Sigmoid colon (tissue), 7 donors: Measurements from ENCODE around the gene CYB5R4. TPM values are rescaled to one million over a fixed set of nuclear protein-coding genes. Genes with fewer than 3 reads are reported as not detected.
A peak's percentile ranks its signal among the peaks of the same experiment; 100 is the strongest.

Experiments
- DNase-seq: peaks from one replicate; pipeline ENCODE4 v3.0.0-alpha.2; 2019
- H3K27ac ChIP-seq, 4 donors: fragments of 200-600 bp; sonication (generic); one replicate each; pipeline ENCODE4 v1.5.1; 2016 to 2019; ENCODE audit warnings: mild to moderate bottlenecking in 1 of 4
- H3K27me3 ChIP-seq, 3 donors: fragments of 200-600 bp; sonication (generic); one replicate each; pipeline ENCODE4 v1.5.1; 2019; ENCODE audit warnings: mild to moderate bottlenecking in 1 of 3
- H3K36me3 ChIP-seq, 4 donors: fragments of 200-600 bp; sonication (generic); one replicate each; pipeline ENCODE4 v1.5.1; 2016 to 2019
- H3K4me1 ChIP-seq, 4 donors: fragments of 200-600 bp; sonication (generic); one replicate each; pipeline ENCODE4 v1.5.1; 2017 to 2019
- H3K4me3 ChIP-seq, 4 donors: fragments of 200-600 bp; sonication (generic); one replicate each; pipeline ENCODE4 v1.5.1; 2017 to 2019; ENCODE audit warnings: mild to moderate bottlenecking in 2 of 4, moderate library complexity in 1 of 4
- H3K9me3 ChIP-seq, 4 donors: fragments of 200-600 bp in 3 of 4; sonication (generic) in 3 of 4; one replicate each; pipeline versions ENCODE4 v1.5.1 to v1.6.1; 2013 to 2019
- CTCF ChIP-seq, 4 experiments: fragments of 450-650 bp in 3 of 4; fragments of 200-600 bp in 1 of 4; IDR thresholded peaks; one replicate each; pipeline ENCODE4 v1.5.1; 2016 to 2019; ENCODE audit warnings: antibody characterized with exemption in 4 of 4, mild to moderate bottlenecking in 3 of 4, moderate library complexity in 2 of 4
- EP300 ChIP-seq, 4 donors: sonication (generic); formaldehyde crosslinking; IDR thresholded peaks; one replicate each; pipeline ENCODE4 v1.6.1; 2017; ENCODE audit warnings: antibody characterized with exemption in 4 of 4
- POLR2A ChIP-seq, 2 donors: fragments of 450-650 bp; IDR thresholded peaks; one replicate each; pipeline ENCODE4 v1.6.1; 2016; ENCODE audit warnings: antibody characterized with exemption in 2 of 2, mild to moderate bottlenecking in 2 of 2, moderate library complexity in 2 of 2
- POLR2AphosphoS5 ChIP-seq, 4 donors: sonication (generic); formaldehyde crosslinking; IDR thresholded peaks; one replicate each; pipeline ENCODE4 v1.6.1; 2017; ENCODE audit warnings: antibody characterized with exemption in 4 of 4
- WGBS, 2 donors: extraction: QIAGEN DNeasy Blood & Tissue Kit; methylation state at CpG; one replicate each; pipeline ENCODE4 v1.1.7; 2013; 5-methylcytosine and 5-hydroxymethylcytosine counted together
- intact Hi-C: fragments of 100-400 bp; cut with DNase I; formaldehyde crosslinking; loops from one replicate; pipeline ENCODE4 v1.15.1; 2023
- polyA plus RNA-seq, 3 donors: library from polyadenylated mRNA; stranded (reverse); fragments of 200-250 nt; gene quantifications; one replicate each; pipeline ENCODE4 v1.2.3, GENCODE V29; 2013
- total RNA-seq, 4 donors: library from RNA; depleted of rRNA; stranded (reverse); fragments of >200 nt; gene quantifications; one replicate each; pipeline ENCODE4 v1.1.0, GENCODE V29; 2016
- donor health status: healthy with polysubstance abuse.
- donor health status: Bipolar disorder and iron deficiency.
- donor health status: healthy.

Gene CYB5R4
- total and polyA plus RNA-seq, 7 donors, result 9.7 to 35.6 (median 14.3) TPM

- TF ChIP-seq CTCF (IDR thresholded peaks at IDR 0.05), result no peak
- TF ChIP-seq POLR2AphosphoS5 (IDR thresholded peaks at IDR 0.05), result no peak
- no peak for TF ChIP-seq EP300 (IDR thresholded peaks at IDR 0.05)
- TF ChIP-seq POLR2A (IDR thresholded peaks at IDR 0.05), result no peak
- Histone ChIP-seq H3K27me3 (peaks cover 0 to 10% (median 0%) of the 10 kb centered on the region in 3 donors), H3K36me3 (no peaks in the 10 kb centered on the region), H3K27ac (peak within 1 kb of the TSS in 2 of 4 donors; percentile 26 to 37), H3K9me3 (no peaks in the 10 kb centered on the region), H3K4me3 (peak within 1 kb of the TSS; percentile 34 to 64 (median 54)), H3K4me1 (peaks cover 0 to 21% (median 11%) of the 10 kb centered on the region in 4 donors)
- DNase-seq, result no peak
- intact Hi-C loops, result no loop called here
- 2% methylated on average over 81 of the region's 81 CpGs for WGBS, 2 donors
Observed at GRCh38 chr6:83853178-83854000, 6.1 kb upstream of the CYB5R4 start, which contains the start of gene RIPPLY2. Gene RIPPLY2 (plus strand): TSS chr6:83853360. CDS start chr6:83853417, 57 bp downstream.

- no peak for DNase-seq
- no peak for TF ChIP-seq POLR2AphosphoS5 (IDR thresholded peaks at IDR 0.05)
- TF ChIP-seq EP300 (IDR thresholded peaks at IDR 0.05), result no peak
- TF ChIP-seq CTCF (IDR thresholded peaks at IDR 0.05), result no peak
- no peak for TF ChIP-seq POLR2A (IDR thresholded peaks at IDR 0.05)
- no peaks in the 10 kb centered on the region for H3K9me3 ChIP-seq
- H3K27ac ChIP-seq, result peak overlapping the region in 2 of 4 donors; percentile 26 to 37
- H3K4me3 ChIP-seq, result peak overlapping the region; percentile 34 to 64 (median 54)
- H3K27me3 ChIP-seq, result peaks cover 0 to 10% (median 0%) of the 10 kb centered on the region in 3 donors
- no peaks in the 10 kb centered on the region for H3K36me3 ChIP-seq
- H3K4me1 ChIP-seq, result peaks cover 0 to 26% (median 16%) of the 10 kb centered on the region in 4 donors
- 13 to 15% methylated on average over 18 of the region's 18 CpGs for WGBS, 2 donors
- intact Hi-C loops, result no loop called here
Observed at GRCh38 chr6:83854001-83854501, 5.4 kb upstream of the CYB5R4 start.

- intact Hi-C loops, result loop anchor here (5.0 kb wide), 1 partner anchor 373 kb away; the partner anchor contains the start of gene CEP162
- Histone ChIP-seq H3K36me3 (no peaks in the 10 kb centered on the region), H3K27me3 (peaks cover 0 to 10% (median 0%) of the 10 kb centered on the region in 3 donors), H3K9me3 (no peaks in the 10 kb centered on the region), H3K27ac (no peak overlapping the region), H3K4me3 (no peak overlapping the region), H3K4me1 (peaks cover 0 to 27% (median 18%) of the 10 kb centered on the region in 4 donors)
- 47 to 57% methylated on average over 5 of the region's 5 CpGs for WGBS, 2 donors
- TF ChIP-seq CTCF (IDR thresholded peaks at IDR 0.05) (no peak), EP300 (IDR thresholded peaks at IDR 0.05) (no peak), POLR2A (IDR thresholded peaks at IDR 0.05) (no peak), POLR2AphosphoS5 (IDR thresholded peaks at IDR 0.05) (no peak)
- no peak for DNase-seq
Observed at GRCh38 chr6:83854766-83855165, 4.7 kb upstream of the CYB5R4 start.

- TF ChIP-seq POLR2AphosphoS5 (IDR thresholded peaks at IDR 0.05) (no peak), CTCF (IDR thresholded peaks at IDR 0.05) (no peak), POLR2A (IDR thresholded peaks at IDR 0.05) (no peak), EP300 (IDR thresholded peaks at IDR 0.05) (no peak)
- no peak for DNase-seq
- Histone ChIP-seq H3K36me3 (peaks cover 0 to 11% (median 4%) of the 10 kb centered on the region in 4 donors), H3K4me1 (peaks cover 0 to 35% (median 25%) of the 10 kb centered on the region in 4 donors), H3K27ac (peak overlapping the region; percentile 86 to 90 (median 88)), H3K27me3 (no peaks in the 10 kb centered on the region), H3K9me3 (no peaks in the 10 kb centered on the region), H3K4me3 (peak overlapping the region; percentile 76 to 89 (median 82))
- 6 to 14% methylated on average over 7 of the region's 7 CpGs for WGBS, 2 donors
- intact Hi-C loops, result no loop called here
Observed at GRCh38 chr6:83860359-83860755, 868 bp downstream of the CYB5R4 start.
